NT2/D1 (cell line): ENCODE data around the gene PCDHGA9.

Experiments used
- SUZ12 ChIP-seq: IDR thresholded peaks from 2 replicates; pipeline ENCODE4 v1.6.1; 2011; ENCODE audit not compliant: insufficient read length, insufficient read depth; ENCODE audit errors: extremely low read depth
- YY1 ChIP-seq: IDR thresholded peaks from 2 replicates; pipeline ENCODE4 v1.6.1; 2011; ENCODE audit not compliant: insufficient read length, insufficient read depth

DNA sequence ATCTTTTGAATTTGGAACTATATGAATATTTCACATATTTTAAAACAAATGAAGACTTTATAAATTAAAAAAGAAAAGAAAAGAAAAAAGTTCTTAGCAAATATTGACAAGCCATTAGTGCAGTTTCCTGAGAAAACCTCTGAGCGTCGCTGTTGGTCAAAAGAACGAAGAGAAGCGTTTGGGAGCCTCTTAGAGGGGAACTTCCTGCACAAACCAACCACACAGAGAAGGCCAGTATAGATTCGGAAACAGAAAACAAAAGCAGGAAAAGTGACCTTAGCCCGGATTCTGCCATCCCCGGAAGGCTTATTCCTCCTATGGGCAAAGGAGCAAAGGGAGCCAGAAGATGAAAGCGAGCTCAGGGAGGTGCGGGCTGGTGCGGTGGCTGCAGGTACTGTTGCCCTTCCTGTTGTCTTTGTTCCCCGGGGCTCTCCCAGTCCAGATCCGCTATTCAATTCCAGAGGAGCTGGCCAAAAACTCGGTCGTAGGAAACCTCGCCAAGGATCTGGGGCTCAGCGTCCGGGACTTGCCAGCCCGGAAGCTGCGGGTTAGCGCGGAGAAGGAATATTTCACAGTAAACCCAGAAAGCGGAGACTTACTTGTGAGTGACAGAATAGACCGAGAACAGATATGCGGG, 42.7 kb upstream of the PCDHGA9 start, which contains the start of gene PCDHGB2:
- TF ChIP-seq SUZ12 (no peak), YY1 (no peak)
